H9 (cell line): Measurements from ENCODE around the gene MYO18A. TPM values are rescaled to one million over a fixed set of nuclear protein-coding genes. Genes with fewer than 3 reads are reported as not detected.

Source experiments
- DNase-seq: peaks from one replicate; pipeline ENCODE4 v3.0.0-alpha.2; 2017
- H2AFZ ChIP-seq: one replicate; pipeline ENCODE4 v1.6.1; 2013; ENCODE audit warnings: mild to moderate bottlenecking, low read length, control low read depth, moderate library complexity
- H2AK5ac ChIP-seq: 2 replicates; pipeline ENCODE4 v1.6.1; 2013; ENCODE audit warnings: low read length, control low read depth, mixed read lengths; ENCODE audit not compliant: insufficient read length
- H2BK120ac ChIP-seq: one replicate; pipeline ENCODE4 v1.6.1; 2013; ENCODE audit warnings: low read depth, mild to moderate bottlenecking, low read length, control low read depth, inconsistent platforms; ENCODE audit not compliant: poor library complexity, severe bottlenecking
- H2BK12ac ChIP-seq: 2 replicates; pipeline ENCODE4 v1.6.1; 2013; ENCODE audit warnings: low read length, control low read depth, mixed read lengths, low read depth; ENCODE audit not compliant: insufficient read length
- H2BK15ac ChIP-seq: 2 replicates; pipeline ENCODE4 v1.6.1; 2013; ENCODE audit warnings: low read depth, low read length, control low read depth
- H2BK20ac ChIP-seq: one replicate; pipeline ENCODE4 v1.6.1; 2013; ENCODE audit warnings: low read depth, mild to moderate bottlenecking, low read length, control low read depth, inconsistent platforms; ENCODE audit not compliant: poor library complexity, severe bottlenecking
- H2BK5ac ChIP-seq: 2 replicates; pipeline ENCODE4 v1.6.1; 2013; ENCODE audit warnings: low read length, control low read depth, mixed read lengths; ENCODE audit not compliant: insufficient read length
- H3K14ac ChIP-seq: 2 replicates; pipeline ENCODE4 v1.6.1; 2013; ENCODE audit warnings: low read length, control low read depth; ENCODE audit not compliant: insufficient read depth
- H3K18ac ChIP-seq: 2 replicates; pipeline ENCODE4 v1.6.1; 2013; ENCODE audit warnings: low read depth, mild to moderate bottlenecking, mixed read lengths, low read length, control low read depth; ENCODE audit not compliant: insufficient read length
- H3K23ac ChIP-seq: 2 replicates; pipeline ENCODE4 v1.6.1; 2013; ENCODE audit warnings: low read length, control low read depth, mixed read lengths, low read depth; ENCODE audit not compliant: insufficient read length
- H3K23me2 ChIP-seq: 2 replicates; pipeline ENCODE4 v1.6.1; 2013; ENCODE audit warnings: low read depth, mild to moderate bottlenecking, mixed read lengths, low read length, control low read depth; ENCODE audit not compliant: insufficient read length, poor library complexity, severe bottlenecking
- H3K27ac ChIP-seq: 2 replicates; pipeline ENCODE4 v1.5.1; 2013; ENCODE audit warnings: low read length, control low read depth, mixed read lengths, low read depth; ENCODE audit not compliant: insufficient read length
- H3K27me3 ChIP-seq: 2 replicates; pipeline ENCODE4 v1.6.1; 2013; ENCODE audit warnings: low read length, control low read depth, inconsistent platforms; ENCODE audit not compliant: insufficient read depth
- H3K4ac ChIP-seq: 2 replicates; pipeline ENCODE4 v1.6.1; 2013; ENCODE audit warnings: low read depth, mild to moderate bottlenecking, control low read depth, inconsistent platforms, low read length, moderate library complexity
- H3K4me1 ChIP-seq: 2 replicates; pipeline ENCODE4 v1.6.1; 2013; ENCODE audit warnings: low read length, control low read depth, inconsistent platforms; ENCODE audit not compliant: insufficient read depth
- H3K4me2 ChIP-seq: 2 replicates; pipeline ENCODE4 v1.6.1; 2013; ENCODE audit warnings: low read length, control low read depth, mixed read lengths; ENCODE audit not compliant: insufficient read length, insufficient read depth
- H3K56ac ChIP-seq: 2 replicates; pipeline ENCODE4 v1.6.1; 2013; ENCODE audit warnings: low read depth, mild to moderate bottlenecking, mixed read lengths, low read length, control low read depth; ENCODE audit not compliant: insufficient read length
- H3K79me1 ChIP-seq: 2 replicates; pipeline ENCODE4 v1.6.1; 2013; ENCODE audit warnings: low read depth, mild to moderate bottlenecking, moderate library complexity, low read length, control low read depth, inconsistent platforms; ENCODE audit not compliant: insufficient read depth, poor library complexity, severe bottlenecking
- H3K79me2 ChIP-seq: 2 replicates; pipeline ENCODE4 v1.6.1; 2013; ENCODE audit warnings: low read length, control low read depth, inconsistent platforms; ENCODE audit not compliant: insufficient read depth
- H3K9ac ChIP-seq: 2 replicates; pipeline ENCODE4 v1.6.1; 2013; ENCODE audit warnings: low read length, control low read depth, mixed read lengths; ENCODE audit not compliant: insufficient read length; ENCODE audit errors: extremely low read depth
- H3K9me3 ChIP-seq: one replicate; pipeline ENCODE4 v1.6.1; 2013; ENCODE audit warnings: low read depth, low read length, inconsistent platforms; ENCODE audit not compliant: control insufficient read depth
- H3T11ph ChIP-seq: one replicate; pipeline ENCODE4 v1.6.1; 2013; ENCODE audit warnings: mild to moderate bottlenecking, low read length, control low read depth, inconsistent platforms
- H4K20me1 ChIP-seq: one replicate; pipeline ENCODE4 v1.6.1; 2013; ENCODE audit not compliant: control insufficient read depth, insufficient read length, insufficient read depth
- H4K5ac ChIP-seq: 2 replicates; pipeline ENCODE4 v1.6.1; 2013; ENCODE audit warnings: low read depth, mild to moderate bottlenecking, mixed read lengths, low read length, control low read depth; ENCODE audit not compliant: insufficient read length
- H4K8ac ChIP-seq: replicated peaks from 2 replicates; pipeline ENCODE4 v1.6.1; 2013; ENCODE audit warnings: low read length, control low read depth, mixed read lengths, low read depth; ENCODE audit not compliant: insufficient read length
- H4K91ac ChIP-seq: 2 replicates; pipeline ENCODE4 v1.6.1; 2013; ENCODE audit warnings: low read depth, mild to moderate bottlenecking, moderate library complexity, mixed read lengths, low read length, control low read depth; ENCODE audit not compliant: insufficient read length
- H3K27ac Mint-ChIP-seq, 3 experiments: 2 replicates in 2 of 3; 3 replicates in 1 of 3; pipeline ENCODE4 v1.8.0; 2020 to 2021; ENCODE audit warnings: mixed read lengths in 3 of 3, mild to moderate bottlenecking in 1 of 3, moderate library complexity in 1 of 3
- H3K27me3 Mint-ChIP-seq: 2 replicates; pipeline ENCODE4 v1.8.0; 2021; ENCODE audit warnings: low read depth, mild to moderate bottlenecking, moderate library complexity, mixed read lengths
- H3K36me3 Mint-ChIP-seq, 3 experiments: 2 replicates in 2 of 3; 3 replicates in 1 of 3; pipeline ENCODE4 v1.8.0; 2020 to 2021; ENCODE audit warnings: low read depth in 3 of 3, mixed read lengths in 3 of 3; ENCODE audit not compliant: insufficient read depth in 1 of 3
- H3K4me1 Mint-ChIP-seq, 2 experiments: 2 replicates each; pipeline ENCODE4 v1.8.0; 2020; ENCODE audit warnings: mixed read lengths in 2 of 2
- H3K4me3 Mint-ChIP-seq, 2 experiments: 2 replicates in 1 of 2; 3 replicates in 1 of 2; pipeline ENCODE4 v1.8.0; 2020 to 2021; ENCODE audit warnings: mild to moderate bottlenecking in 2 of 2, mixed read lengths in 2 of 2, moderate library complexity in 1 of 2
- H3K9me3 Mint-ChIP-seq, 2 experiments: 2 replicates in 1 of 2; 3 replicates in 1 of 2; pipeline ENCODE4 v1.8.0; 2020; ENCODE audit warnings: mild to moderate bottlenecking in 2 of 2, mixed read lengths in 2 of 2, moderate library complexity in 1 of 2
- WGBS: extraction: QIAGEN DNeasy Blood & Tissue Kit; methylation state at CpG from one replicate; pipeline ENCODE4 v1.1.7; 2013; ENCODE audit warnings: missing lambda C conversion rate, low lambda C conversion rate, mixed read lengths; ENCODE audit not compliant: insufficient read length; ENCODE audit errors: extremely low coverage; 5-methylcytosine and 5-hydroxymethylcytosine counted together
- total RNA-seq: library from RNA; stranded (reverse); gene quantifications from 2 replicates; pipeline ENCODE4 v1.2.1, GENCODE V29; 2021
- TF ChIP-seq, protein P1 (sequence below): fragments of 200-600 bp; sonication (generic); conservative IDR thresholded peaks from 3 replicates; pipeline ENCODE4 v1.8.0; 2021; ENCODE audit warnings: antibody characterized with exemption, mild to moderate bottlenecking

MYO18A gene
- total RNA-seq, 1 experiment from 2014 or later, result 21.6 TPM

DNA sequence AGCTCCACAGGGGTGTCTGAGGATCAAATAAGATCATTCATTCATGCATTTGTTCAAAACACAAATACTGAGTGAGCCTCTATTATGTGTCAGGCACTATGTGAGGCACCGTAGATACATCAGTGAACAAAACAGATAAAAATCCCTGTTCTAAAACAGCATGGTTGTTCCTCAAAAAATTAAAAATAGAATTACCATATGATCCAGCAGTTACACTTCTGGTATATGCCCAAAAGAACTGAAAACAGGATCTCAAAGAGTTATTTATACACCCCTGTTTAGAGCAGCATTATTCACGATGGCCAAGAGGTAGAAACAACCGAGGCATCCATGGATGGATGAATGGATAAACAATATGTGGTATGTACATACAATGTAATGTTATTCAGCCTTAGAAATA lies 121.8 kb downstream of the MYO18A start:
- no CpG with 5 or more reads among the region's 3 CpGs for WGBS
- H2BK12ac ChIP-seq, result no peak overlapping the region
- no peak for DNase-seq
- H3K23ac ChIP-seq, result no peak overlapping the region
- no peak overlapping the region for H2BK15ac ChIP-seq
- H3K27ac ChIP-seq, result no peak overlapping the region
- H3K14ac ChIP-seq, result no peak overlapping the region
- no peak overlapping the region for H3K56ac ChIP-seq
- H3K4ac ChIP-seq, result no peak overlapping the region
- Mint-ChIP-seq H3K36me3 (peaks cover 0 to 16% (median 0%) of the 10 kb centered on the region in 3 experiments; a peak in 3 of 7 replicates), H3K27ac (no peak overlapping the region), H3K4me1 (peaks cover 37 to 38% of the 10 kb centered on the region in 2 experiments), H3K27me3 (no peaks in the 10 kb centered on the region), H3K4me3 (no peak overlapping the region), H3K9me3 (no peaks in the 10 kb centered on the region)
- H4K91ac ChIP-seq, result no peak overlapping the region
- H2AFZ ChIP-seq, result no peak overlapping the region
- no peak overlapping the region for H3K18ac ChIP-seq
- no peaks in the 10 kb centered on the region for H3K79me1 ChIP-seq
- H2BK20ac ChIP-seq, result no peak overlapping the region
- H3K9ac ChIP-seq, result no peak overlapping the region
- H3K4me2 ChIP-seq, result no peak overlapping the region
- no peak overlapping the region for H2AK5ac ChIP-seq
- TF ChIP-seq, protein P1, sequence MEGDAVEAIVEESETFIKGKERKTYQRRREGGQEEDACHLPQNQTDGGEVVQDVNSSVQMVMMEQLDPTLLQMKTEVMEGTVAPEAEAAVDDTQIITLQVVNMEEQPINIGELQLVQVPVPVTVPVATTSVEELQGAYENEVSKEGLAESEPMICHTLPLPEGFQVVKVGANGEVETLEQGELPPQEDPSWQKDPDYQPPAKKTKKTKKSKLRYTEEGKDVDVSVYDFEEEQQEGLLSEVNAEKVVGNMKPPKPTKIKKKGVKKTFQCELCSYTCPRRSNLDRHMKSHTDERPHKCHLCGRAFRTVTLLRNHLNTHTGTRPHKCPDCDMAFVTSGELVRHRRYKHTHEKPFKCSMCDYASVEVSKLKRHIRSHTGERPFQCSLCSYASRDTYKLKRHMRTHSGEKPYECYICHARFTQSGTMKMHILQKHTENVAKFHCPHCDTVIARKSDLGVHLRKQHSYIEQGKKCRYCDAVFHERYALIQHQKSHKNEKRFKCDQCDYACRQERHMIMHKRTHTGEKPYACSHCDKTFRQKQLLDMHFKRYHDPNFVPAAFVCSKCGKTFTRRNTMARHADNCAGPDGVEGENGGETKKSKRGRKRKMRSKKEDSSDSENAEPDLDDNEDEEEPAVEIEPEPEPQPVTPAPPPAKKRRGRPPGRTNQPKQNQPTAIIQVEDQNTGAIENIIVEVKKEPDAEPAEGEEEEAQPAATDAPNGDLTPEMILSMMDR, result no peak
- H3K23me2 ChIP-seq, result no peaks in the 10 kb centered on the region
- no peak overlapping the region for H2BK120ac ChIP-seq
- no peaks in the 10 kb centered on the region for H3K9me3 ChIP-seq
- H3K27me3 ChIP-seq, result no peaks in the 10 kb centered on the region
- H4K20me1 ChIP-seq, result no peaks in the 10 kb centered on the region
- no peak overlapping the region for H3T11ph ChIP-seq
- H4K8ac ChIP-seq, result no peak overlapping the region
- no peak overlapping the region for H4K5ac ChIP-seq
- no peaks in the 10 kb centered on the region for H3K79me2 ChIP-seq
- peaks cover 7% of the 10 kb centered on the region; the same call in 1 of the 2 replicates for H3K4me1 ChIP-seq
- no peak overlapping the region for H2BK5ac ChIP-seq
